Cerebellar cortex (tissue), 1 donor: ENCODE data around the gene OR4D9.
A peak's percentile ranks its signal among the peaks of the same experiment; 100 is the strongest.
"Not testable (repeated sequence)": the region's sequence is repeated elsewhere in the genome, so short reads cannot be mapped to it uniquely, and the experiment has no call there.

Source experiments
- DNase-seq: peaks from one replicate; pipeline ENCODE4 v3.0.0-alpha.2; 2015; ENCODE audit warnings: low spot score

OR4D9 gene

DNA sequence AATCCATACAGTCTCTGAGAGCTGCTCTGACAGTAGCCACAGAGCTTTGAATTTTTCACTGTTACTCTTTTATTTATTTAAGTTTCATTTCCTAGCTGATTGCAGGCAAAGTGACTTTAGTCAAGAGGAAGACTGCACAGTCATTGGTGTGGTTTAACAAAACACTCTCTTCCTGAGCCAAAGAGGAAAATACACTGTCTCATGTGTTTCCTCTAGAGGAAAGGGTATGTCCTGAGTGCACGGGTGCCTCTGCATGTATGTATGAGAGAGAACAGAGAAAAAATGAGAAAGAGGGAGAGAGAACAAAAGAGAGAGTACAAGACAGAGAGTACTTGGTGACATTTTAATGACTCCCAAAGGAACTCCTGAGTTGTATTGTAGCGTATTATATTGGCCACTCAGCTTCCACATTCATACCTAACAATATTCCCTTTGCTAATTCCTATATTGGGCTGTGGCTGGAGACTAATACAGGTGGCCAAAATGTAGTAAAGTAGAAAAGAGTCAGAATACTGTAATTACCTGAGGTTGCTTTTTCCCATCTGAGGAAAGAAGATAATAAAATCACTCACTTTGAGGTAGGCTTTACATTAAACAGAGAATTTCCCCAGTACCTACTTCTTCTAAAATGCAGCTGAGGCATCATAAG is at the start of gene OR4D9:
Gene OR4D9 (plus strand): TSS at position 599 of the 649 bp plus-strand sequence. CDS start 3,374 bp downstream, outside the sequence.
- no peak for DNase-seq

DNA sequence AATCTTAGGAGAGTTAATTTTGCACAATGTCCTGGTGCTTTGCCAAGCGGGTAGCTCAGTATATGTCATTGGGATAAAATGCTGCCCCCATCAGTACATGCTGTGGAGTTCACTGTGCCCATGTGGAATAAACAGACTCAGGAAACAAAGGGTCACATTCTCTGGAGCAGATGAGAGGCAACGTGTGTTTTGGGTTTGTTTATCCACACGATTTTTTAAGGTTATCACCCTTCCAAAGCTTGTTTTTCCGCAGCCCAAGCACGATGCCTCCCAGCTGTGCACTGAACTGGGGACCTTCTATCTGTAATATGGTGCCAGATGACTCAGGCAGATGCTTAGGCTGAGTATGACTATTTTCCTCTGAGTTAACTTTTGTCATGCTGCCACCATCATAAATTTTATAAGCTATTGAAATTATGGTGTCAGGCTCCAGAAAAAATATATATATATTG is 48.1 kb upstream of the OR4D9 start:
- no peak for DNase-seq

DNA sequence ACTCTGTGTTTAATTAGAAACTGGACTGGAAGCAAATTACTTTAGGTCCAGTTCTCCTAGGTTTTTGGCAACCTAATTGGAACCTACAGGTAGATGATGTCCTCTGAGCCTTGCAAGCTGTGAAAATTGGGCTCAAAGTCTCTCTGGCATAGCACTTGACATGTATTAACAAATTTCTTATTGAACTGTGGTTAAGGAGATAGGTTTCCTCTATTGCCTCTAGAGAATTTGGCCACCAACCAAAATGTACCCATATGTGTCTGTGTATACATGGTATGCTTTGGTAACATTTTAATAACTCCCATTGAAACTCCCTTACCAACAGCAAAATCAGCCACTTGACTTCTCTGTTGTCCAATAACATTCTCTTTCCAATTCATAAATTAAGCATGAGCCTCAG is 38.3 kb upstream of the OR4D9 start, which contains the start of gene OR4D10:
Gene OR4D10 (plus strand): TSS at position 301 of the 400 bp plus-strand sequence. CDS start 4,115 bp downstream, outside the sequence.
- DNase-seq: no peak

DNA sequence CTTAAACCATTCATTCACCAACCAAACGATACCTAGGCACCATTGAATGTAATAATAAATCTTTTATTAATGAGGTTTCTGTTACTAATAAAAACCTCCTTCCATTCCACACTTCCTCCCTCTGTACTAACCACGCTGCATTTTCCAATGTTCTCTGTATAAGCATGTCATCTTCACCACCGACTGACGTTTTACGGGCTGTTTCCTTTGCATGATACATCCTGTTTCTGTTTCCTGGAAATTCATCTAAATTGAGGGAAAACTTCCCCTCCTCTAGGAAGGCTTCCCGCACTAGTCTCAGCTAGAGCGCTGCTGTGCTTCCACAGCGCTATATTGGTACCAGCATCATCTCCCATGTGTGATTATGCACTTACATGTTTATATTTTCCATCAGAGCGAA is 36.2 kb upstream of the OR4D9 start:
- no peak for DNase-seq

DNA sequence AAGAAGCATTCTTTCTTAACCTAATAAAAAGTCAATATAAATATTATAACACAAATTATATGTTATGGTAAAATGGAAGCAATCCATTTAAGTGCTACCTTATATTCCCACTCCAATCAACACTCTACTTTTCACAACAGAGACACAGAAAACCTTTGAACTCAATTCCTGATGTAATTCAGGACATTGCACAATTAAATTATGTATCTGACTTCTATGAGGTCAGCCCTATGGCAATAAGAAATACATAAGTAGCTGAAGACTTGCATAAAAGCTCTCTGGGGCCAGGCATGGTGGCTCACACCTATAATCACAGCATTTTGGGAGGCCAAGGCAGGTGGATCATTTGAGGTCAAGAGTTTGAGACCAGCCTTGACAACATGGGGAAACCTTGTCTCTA is 31.4 kb upstream of the OR4D9 start:
- no peak for DNase-seq

DNA sequence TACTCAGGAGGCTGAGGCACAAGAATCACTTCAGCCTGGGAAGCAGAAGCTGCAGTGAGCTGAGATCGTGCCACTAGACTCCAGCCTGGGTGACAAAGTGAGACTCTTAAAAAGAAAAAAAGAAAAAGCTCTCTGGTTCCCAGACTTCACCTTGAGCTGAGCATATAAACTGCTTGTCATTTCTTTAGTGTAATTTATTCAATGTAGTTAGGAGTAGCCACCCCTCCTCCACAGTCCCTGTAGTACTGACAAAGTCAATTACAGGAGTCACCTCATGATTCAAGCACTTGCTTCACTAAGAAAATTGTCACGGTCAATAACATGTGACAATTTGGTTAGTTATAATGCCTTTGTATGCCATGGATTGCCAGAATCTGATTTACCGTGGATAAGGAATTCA is 31.0 kb upstream of the OR4D9 start:
- no peak for DNase-seq

DNA sequence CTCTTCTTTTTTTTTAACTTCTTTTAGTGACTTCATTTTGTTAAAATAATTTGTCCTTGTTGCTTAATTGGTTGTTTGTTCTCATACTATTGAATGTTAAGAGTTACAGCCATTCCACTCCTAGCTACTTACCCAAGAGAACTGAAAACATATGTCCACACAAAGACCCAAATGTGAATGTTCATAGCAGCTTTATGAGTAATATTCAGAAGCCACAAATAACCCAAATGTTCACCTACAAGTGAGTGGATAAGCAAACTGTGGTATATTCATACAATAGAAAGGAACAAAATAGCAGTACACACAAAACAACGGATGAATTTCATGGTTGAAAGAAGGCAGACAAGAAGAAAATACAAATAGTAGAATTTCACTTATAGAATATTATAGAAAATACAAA is 9.4 kb upstream of the OR4D9 start:
- DNase-seq: no peak

DNA sequence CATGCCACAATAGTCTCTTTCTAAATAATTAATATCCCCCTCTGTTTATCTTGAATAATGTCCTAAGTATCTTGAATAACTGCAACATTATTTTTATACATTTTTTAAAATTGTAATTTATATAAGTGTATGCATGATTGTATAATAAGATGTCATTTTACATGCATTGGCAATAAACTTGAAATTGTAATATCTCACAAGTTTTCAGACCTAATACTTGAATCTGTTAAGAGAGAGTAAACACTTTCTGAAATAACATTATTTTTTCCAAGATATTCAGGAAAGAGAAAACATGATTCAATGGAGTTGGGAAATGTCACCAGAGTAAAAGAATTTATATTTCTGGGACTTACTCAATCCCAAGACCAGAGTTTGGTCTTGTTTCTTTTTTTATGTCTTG is 8.1 kb upstream of the OR4D9 start, which contains the start of gene OR4D11:
Gene OR4D11 (plus strand): TSS at position 301 of the 400 bp plus-strand sequence. CDS start 0 bp downstream, at position 301.
- no peak for DNase-seq

DNA sequence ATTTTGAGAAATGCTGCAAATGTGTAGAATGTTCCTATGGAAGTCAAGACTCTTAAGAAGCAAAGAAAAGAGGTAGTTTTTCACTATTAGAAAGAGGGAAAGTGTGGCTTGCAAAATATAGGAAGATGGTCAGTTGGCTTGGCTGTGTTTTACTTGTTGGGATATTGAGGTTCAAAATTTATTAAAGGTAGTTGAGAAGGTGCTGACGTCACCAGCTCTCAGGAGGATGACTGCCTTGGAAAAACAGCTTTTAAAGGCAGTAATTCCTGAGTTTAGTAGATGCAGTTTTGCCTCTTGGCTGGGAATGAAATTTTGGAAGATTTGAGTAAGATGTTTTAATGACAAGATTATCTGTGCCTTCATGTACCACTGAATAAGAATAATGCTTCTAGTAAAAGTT is 336 bp downstream of the OR4D9 start:
- no peak for DNase-seq

DNA sequence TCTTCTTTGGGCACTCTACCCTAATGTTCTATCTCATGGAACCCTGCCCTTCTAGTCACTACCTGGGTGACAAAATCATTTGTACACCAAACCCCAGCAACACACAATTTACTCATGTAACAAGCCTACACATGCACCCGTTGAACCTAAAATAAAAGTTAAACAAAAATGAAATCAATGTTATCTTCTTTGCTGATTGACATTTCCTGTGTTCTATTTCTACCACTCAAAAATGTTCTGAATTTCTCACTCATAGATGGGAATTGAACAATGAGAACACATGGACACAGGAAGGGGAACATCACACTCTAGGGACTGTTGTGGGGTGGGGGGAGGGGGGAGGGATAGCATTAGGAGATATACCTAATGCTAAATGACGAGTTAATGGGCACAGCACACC is 8.8 kb downstream of the OR4D9 start:
- DNase-seq: not testable (repeated sequence)

DNA sequence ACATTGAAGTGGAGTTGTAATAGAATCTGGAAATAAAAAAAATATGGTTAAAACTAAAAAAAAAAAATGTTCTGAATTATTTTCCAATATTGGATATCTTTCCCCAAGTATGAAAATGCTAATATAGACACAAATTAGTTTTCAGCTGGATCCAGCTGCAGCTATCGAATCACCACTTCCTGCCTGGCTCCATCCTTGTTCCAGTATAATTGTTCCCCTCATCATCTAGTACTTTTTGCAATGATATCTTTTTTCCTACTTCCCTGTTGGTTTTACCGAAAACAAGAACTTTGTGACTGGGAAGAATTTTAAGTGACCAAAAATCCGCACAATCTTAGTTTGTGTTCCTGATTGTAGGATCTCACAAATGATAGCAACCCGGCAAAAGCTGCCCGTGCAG is 9.4 kb downstream of the OR4D9 start:
- no peak for DNase-seq

DNA sequence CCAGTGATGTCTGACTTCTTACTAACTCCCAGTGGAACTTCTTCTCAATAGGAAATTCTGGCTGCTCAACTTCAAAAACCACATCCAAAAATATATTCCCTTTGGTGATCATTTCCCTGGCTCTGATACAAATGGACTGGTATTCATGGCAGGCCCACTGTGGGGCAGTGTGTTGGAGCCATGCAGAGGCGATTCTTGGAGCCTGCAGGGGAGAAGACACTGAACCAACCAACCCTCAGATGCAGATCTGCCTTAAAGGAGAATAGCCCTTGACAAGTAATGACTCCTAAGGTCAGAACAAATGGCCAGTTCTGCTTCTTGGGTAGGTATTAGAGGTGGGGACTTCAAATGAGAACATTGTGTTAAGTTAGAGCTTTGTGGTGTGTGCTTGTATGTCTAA is 12.2 kb downstream of the OR4D9 start:
- no peak for DNase-seq

DNA sequence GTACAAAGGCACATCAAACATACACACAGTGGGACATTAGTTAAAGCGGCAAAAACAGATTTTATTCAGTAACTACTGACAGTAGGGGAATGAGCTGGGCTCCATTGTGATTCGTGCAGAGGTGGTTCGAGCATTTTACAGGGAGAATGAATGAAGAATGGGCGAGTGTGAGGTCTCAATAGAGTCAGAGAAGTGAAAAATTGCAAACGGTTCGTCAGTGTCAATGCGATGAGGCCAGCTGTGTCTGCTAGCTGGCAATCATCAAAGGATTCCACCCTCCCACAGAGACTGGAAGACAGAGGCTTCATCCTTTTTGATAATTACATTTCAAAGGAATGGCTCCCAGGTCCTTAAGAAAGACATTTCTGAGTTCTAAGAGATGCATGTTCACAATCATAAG is 17.4 kb downstream of the OR4D9 start:
- DNase-seq: no peak

DNA sequence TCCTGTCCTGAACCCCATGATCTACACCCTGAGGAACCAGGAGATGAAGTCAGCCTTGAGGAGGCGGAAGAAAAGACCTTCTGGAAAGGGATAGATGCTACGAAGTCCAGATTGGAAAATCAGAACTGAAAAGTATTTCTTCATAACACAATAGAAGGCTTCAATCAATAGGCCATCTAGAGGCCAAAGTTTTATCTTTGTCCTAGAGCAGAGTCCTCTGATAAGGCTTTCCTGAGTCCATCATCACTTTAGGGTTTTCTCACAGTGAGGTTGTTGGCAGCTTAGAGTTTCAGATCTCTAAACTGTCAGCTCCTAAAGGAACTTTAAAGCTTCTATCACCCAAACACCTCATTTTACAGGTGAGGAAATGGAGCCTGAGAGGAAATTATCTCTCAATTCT is 21.3 kb downstream of the OR4D9 start:
- no peak for DNase-seq

DNA sequence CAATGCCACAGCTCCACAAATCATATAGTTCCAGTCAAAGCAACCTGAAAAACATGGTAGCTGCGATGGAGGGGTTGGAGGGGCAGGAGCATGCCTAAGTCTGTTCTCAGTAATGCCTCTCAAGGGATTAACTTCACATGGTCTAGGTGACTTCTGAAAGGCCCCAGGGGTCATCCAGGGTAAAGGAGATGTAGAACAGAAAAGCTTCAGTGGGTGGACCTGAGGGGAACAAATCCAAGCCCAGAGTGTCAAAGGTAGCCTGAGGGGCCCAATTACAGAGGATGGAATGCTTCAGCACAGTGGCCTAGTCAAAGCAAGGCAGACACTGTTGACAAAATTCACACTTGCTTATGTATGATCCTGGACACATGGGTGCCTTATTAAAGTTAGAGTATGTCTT is 23.3 kb downstream of the OR4D9 start:
- no peak for DNase-seq

DNA sequence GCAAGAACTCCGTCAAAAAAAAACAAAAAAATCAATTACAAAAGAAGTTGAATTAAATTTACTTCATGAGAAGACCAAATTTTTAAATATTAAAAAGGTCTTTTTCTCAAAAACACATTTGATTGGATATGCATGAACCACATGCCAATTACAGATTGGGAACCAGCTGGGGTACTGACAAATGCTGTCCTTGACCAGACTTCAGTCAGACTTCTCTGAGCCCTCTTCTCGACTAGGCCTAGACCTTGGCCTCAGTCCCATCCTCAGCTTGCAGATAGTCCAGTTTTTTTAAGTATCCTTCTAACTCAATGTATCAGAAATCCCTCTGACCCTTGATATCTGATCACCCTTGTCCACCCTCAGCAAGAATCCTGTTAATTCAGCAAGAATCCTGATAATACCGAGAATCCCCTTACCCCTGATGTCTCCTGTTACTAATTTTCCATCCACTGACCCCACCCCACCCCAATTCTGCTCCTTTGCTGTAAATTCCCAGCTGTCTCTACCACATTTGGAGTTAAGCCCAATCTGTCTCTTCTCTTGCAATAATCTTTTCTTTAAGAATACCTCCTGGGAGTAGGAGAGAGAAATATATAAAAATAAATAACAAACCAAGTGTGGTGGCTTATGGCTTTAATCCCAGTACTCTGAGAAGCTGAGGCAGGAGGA is 30.9 kb downstream of the OR4D9 start:
- DNase-seq: no peak

DNA sequence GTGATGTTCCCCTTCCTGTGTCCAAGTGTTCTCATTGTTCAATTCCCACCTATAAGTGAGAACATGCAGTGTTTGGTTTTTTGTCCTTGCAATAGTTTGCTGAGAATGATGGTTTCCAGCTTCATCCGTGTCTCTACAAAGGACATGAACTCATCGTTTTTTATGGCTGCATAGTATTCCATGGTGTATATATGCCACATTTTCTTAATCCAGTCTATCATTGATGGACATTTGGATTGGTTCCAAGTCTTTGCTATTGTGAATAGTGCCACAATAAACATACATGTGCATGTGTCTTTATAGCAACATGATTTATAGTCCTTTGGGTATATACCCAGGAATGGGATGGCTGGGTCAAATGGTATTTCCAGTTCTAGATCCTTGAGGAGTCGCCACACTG is 32.4 kb downstream of the OR4D9 start:
- DNase-seq: not testable (repeated sequence)

DNA sequence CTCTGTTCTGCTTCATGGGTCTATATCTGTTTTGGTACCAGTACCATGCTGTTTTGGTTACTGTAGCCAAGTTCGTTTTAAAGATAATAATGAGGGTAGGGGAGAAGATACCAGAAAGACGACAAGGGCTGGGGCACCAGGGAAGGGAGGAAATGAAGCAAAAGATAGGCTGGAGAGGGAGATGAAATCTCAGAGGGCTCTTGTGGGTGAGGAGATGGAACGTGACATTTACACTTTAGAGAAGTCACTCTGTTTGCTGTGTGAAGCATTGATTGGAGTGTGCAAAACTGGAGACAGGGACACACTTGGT is 33.5 kb downstream of the OR4D9 start:
- DNase-seq: no peak

DNA sequence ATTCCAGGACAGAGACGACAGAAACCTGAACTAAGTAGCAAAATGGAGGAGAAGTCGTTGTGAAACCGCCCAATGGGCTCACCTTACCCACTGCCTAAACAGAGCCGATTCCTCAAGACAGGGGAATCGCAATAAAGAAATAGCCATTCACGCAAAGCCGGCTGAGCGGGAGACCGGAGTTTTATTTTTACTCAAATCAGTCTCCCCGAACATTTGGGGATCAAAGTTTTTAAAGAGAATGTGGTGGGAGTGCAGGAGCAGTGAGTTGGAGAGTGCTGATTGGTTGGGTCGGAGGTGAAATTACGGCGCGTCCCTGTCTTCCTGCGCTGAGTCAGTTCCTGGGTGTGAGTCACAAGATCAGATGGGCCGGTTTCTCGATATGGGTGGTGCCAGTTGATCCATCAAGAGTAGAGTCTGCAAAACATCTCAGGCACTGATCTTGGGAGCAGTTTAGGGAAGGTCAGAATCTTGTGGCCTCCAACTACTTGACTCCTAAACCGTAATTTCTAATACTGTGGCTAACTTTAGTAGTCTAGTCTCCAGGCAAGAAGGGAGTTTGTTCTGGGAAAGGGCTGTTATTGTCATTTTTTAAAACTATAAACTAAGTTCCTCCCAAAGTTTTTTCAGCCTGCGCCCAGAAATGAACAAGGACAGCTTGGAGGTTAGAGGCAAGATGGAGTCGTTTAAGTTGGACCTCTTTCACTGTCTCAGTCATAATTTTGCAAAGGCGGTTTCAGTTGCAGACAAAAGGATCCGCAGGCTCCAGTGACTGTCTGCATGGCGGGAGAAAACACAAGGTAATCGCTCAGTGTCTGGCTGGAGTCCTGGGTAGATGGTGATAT is 34.1 kb downstream of the OR4D9 start:
- peak; percentile 71 for DNase-seq

DNA sequence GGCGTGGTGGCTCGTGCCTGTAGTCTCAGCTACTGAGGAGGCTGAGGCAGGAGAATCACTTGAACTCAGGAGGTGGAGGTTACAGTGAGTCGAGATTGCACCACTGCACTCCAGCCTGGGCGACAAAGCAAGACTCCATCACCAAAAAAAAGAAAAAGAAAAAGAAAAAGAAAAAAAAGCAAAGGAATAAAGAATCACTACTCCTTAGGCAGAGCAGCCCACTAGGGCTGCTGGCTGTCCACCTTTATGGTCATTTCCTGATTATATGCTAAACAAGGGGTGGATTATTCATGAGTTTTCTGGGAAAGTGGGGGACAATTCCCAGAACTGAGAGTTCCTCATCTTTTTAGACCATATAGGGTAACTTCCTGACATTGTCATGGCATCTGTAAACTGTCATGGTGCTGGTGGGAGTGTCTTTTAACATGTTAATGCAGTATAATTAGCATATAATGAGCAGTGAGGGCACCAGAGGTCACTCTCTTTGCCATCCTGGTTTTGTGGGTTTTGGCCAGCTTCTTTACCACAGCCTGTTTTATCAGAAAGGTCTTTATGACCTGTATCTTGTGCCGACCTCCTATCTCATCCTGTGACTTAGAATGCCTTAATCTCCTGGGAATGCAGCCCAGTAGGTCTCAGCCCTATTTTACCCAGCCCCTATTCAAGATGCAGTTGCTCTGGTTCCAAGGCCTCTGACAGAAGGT is 36.4 kb downstream of the OR4D9 start:
- DNase-seq: not testable (repeated sequence)

DNA sequence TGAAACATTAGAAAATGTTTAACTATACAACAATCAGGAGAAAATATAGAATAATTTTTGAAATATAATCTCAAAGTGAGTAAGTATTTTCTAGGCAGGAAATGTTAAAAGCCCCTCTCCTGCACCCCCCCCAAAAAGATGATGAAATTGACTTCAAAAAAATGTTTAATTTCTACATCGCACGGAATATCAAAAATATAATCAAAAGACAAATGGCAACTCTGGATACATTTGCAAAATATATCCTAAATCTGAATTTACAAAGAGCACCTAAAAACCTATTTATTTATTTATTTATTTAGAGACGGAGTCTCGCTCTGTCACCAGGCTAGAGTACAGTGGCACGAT is 36.9 kb downstream of the OR4D9 start:
- no peak for DNase-seq

DNA sequence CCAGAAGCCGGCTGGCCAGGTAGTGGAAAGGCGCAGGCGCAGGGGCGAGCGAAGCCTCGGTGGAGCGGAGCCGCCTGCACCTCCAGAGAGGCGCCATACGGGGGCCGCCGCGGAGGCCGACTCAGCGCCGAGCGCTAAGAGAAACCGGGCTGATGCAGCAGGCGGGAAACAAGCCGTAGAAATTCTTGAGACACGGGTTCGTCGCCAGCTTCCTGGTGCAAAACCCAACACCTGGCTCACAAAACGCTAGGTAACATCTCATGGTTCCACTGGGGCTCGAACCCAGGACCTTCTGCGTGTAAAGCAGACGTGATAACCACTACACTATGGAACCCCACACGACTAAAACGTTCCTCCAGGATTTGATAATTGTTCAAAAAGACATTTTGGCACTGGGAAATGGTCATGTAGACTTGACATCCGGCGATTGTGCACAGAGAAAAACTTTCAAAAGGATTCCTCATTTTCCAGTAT is 39.1 kb downstream of the OR4D9 start:
- DNase-seq: peak; percentile 95
